Left ventricle myocardium superior (tissue), 1 donor: Measurements from ENCODE around the gene PODNL1. TPM values are rescaled to one million over a fixed set of nuclear protein-coding genes. Genes with fewer than 3 reads are reported as not detected.
A peak's percentile ranks its signal among the peaks of the same experiment; 100 is the strongest.
"Not testable (repeated sequence)": the region's sequence is repeated elsewhere in the genome, so short reads cannot be mapped to it uniquely, and the experiment has no call there.

Experiments
- ATAC-seq: fragments of 200-7000 bp; cut with Tn5 transposase; one replicate; pipeline ENCODE4 v1.9.1; 2020; ENCODE audit warnings: mild to moderate bottlenecking, moderate library complexity
- DNase-seq: peaks from one replicate; pipeline ENCODE4 v3.0.0-alpha.2; 2020
- intact Hi-C: fragments of 100-400 bp; cut with micrococcal nuclease; formaldehyde crosslinking; loops from one replicate; pipeline ENCODE4 v1.11.0; 2022
- total RNA-seq: library from RNA; stranded (reverse); fragmentation: NEBNext Ultra II Directional; extraction: Animal tissue kit (Norgen Biotek cat#: 25700); gene quantifications from one replicate; pipeline ENCODE4 v1.2.1, GENCODE V29; 2021
- donor health status: DM: no; HTN: yes; CAD: no; lungs with severe emphysema.

PODNL1 gene
- total RNA-seq, 1 donor from 2014 or later: 2.0 TPM

DNA sequence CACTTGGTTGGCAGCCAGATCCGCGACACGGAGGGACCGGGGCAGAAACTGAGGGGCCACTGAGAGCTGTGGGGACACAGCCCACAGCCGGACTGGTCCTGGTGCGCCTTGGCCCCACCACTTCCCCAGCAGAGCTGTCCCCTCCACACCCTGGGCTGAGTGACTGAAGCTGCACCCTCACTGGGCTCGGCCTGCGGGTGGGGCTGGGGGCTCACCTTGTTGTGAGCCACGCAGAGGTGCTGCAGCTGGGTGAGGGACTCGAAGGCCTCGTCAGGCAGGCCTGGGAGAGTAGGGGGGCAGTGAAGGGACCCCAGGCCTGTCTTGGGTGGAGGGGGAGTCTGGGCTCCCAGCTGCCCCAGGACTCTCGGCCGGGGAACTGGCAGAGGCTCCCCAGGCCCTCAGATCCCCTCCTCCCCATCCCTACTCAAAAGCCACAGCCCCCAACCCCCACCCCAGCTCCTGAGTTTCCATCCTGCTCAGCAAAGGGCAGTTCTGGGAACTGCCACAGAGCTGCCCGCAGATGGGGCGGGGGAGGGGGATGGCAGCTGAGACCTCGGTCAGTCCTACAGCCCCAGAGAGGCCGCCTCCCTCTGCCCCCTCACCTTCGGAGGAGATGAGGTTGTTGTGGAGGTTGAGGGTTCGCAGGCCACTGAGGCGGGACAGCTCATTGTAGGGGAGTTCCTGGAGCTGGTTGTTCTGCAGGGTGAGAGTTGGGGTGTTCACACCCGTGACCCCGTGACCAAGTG is 2.3 kb downstream of the PODNL1 start:
- no peak for DNase-seq
- intact Hi-C loops: no loop called here

DNA sequence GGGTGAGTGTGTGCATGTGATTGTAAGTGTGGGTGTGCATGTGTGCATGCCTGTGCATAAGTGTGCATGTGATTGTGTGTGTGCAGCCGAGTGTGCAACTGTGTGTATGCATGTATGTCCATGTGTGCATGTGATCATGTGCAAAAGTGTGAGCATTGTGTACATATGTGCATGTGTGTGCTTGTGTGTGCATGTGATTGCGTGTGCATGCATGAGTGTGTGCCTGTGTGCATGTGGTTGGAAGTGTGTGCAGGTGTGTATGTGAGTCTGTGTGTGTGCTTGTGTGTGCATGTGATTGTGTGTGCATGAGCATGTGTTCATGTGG is 3.5 kb downstream of the PODNL1 start:
- no peak for ATAC-seq
- DNase-seq: no peak
- intact Hi-C loops: no loop called here

More for the DNA sequence above, 2.3 kb downstream of the PODNL1 start:
- ATAC-seq: no peak

DNA sequence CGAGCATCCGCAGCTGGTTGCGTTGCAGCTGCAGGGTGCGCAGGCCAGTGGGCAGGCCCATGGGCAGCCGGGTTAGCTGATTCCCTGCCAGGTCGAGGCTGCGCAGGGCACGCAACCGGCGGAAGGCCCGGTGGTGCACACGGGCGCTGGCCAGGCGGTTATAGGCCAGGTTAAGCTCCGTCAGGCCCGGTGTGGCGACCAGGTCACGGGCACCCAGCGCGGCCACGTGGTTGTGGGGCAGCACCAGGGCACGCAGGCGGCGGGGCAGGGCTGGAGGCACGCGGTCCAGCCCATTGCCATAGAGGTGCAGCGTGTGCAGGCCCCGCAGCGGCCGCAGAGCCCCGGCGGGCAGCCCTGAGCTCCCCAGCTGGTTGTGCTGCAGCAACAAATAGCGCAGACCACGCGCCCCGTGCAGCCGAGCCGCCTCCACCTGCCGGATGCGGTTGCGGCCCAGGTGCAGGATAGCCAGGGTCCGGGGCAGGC is 5.3 kb downstream of the PODNL1 start:
- intact Hi-C loops: no loop called here
- ATAC-seq (no peak), DNase-seq (no peak)

DNA sequence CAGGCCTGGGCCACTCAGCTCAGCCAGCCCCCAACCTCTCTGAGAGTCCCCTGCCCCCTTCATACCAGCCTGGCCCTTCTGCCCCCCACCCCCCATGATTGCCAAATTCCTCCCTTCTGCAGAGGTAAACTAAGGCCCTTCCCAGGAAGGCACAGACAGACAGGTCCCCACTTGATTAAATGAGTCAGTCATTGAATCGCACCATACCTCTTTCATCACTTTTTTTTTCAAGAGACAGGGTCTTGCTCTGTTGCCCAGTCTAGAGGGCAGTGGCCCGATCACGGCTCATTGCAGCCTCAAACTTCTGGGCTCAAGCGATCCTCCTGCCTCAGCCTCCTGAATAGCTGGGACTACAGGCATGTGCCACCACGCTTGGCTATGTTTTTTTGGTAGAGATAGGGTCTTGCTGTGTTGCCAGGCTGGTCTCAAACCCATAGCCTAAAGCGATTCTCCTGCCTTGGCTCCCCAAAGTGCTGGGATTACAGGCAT is 6.0 kb downstream of the PODNL1 start:
- ATAC-seq: no peak
- DNase-seq: no peak
- intact Hi-C loops: no loop called here

DNA sequence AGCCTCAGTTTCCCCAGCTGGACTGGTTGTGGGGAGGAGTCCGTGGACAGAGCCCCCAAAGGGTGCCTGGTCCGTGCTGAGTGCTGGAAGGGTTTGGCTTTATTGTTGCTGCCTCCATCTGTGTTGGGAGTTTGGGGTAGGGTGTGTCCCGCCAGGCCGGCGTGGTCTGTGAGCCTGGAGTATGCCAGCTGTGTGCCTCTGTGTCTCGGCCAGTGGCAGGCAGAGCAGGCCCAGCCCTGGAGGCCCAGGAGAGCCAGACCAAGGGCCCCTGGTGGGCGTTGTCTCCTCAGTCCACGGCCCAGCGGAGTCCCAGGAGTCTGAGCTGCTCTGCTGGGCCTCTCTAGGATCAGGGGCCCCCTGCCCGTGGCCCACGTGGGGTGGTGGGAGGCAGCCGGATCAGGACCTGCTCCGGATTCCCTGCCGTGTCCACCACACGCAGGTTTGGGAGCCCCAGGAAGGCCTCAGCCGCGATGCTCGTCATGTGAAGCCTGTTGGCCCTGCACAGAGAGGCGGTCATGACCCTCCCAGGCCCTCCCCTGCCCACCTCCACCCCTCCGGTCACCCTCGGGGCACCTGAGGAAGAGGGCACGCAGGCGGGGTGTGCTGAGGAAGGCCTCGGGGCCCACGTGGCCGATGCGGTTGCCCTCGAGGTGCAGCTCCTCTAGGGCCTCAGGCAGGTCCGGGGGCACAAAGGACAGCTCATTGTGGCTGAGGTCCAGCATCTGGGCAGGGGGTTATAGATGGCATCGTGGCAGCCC is 6.6 kb downstream of the PODNL1 start:
- DNase-seq (no peak), ATAC-seq (no peak)
- intact Hi-C loops: no loop called here

DNA sequence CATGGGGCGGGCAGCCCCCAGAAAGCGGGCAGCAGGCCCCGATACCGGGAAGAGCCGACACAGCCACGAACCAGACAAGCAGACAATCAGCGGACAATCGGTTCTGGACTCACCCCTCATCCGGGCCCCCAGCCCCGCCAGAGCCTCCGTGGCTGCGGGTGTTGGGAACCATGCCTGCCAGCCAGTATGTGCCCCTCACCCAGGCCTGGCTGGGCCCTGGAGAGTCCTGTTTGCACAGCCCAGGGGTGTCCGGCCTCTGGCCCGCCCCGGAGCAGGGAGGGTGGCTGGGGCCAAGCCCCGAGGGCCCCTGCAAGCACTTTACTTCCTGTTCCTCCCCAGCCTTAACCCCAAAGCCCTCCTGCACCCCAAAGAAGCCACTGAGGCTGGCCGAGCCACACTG is 7.8 kb downstream of the PODNL1 start:
- DNase-seq (no peak), ATAC-seq (no peak)
- intact Hi-C loops: no loop called here

DNA sequence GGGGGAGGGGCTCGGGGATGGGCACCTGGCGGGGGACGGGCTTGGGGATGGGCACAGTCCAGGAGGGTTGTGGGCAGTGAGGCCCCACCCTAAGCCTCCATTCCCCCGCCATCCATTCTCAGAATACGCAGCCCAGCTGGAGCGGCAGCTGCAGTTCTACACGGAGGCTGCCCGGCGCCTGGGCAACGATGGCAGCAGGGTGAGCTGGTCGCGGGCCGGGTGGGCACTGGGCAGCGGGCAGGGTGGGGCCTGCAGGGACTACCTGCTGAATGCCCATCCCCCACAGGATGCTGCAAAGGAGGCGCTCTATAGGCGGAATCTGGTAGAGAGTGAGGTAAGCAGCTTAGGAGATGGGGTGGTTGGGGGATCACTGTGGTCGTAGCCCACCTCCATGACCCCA is 8.3 kb downstream of the PODNL1 start:
- intact Hi-C loops: no loop called here
- no peak for DNase-seq

DNA sequence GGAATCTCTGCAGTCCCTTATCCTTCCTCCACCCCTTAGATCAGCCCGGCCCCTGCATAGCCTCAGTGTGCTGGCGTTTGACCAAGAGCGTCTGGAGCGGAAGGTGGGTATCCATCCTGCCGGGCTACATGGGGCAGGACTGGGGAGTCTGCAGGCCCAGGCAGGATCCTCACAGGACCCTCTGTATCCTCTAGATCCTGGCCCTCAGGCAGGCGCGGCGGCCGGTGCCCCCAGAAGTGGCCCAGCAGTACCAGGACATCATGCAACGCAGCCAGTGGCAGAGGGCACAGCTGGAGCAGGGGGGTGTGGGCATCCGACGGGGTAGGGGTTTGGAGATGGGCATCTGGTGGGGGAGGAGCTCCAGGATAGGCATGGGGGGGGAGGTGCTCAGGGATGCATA is 8.9 kb downstream of the PODNL1 start:
- intact Hi-C loops: no loop called here
- DNase-seq (no peak), ATAC-seq (no peak)

More for the DNA sequence above, 8.3 kb downstream of the PODNL1 start:
- no peak for ATAC-seq

DNA sequence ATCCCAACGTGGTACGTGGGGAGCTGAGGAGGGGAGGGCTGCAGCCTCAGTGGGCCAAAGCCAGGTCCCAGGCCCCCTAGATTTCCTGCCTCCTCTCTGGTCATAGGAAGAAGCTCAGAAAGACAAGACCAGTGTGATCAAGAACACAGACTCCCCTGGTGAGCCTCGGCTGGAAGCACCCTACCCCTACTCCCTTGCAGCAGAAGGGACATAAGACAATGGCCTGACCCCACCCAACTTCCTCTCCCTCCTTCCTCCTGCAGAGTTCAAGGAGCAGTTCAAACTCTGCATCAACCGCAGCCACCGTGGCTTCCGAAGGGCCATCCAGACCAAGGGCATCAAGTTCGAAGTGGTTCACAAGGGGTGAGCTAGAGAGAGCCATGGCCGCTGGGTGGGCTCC is 11.5 kb downstream of the PODNL1 start:
- intact Hi-C loops: no loop called here
- ATAC-seq: peak; percentile 64
- DNase-seq: no peak

DNA sequence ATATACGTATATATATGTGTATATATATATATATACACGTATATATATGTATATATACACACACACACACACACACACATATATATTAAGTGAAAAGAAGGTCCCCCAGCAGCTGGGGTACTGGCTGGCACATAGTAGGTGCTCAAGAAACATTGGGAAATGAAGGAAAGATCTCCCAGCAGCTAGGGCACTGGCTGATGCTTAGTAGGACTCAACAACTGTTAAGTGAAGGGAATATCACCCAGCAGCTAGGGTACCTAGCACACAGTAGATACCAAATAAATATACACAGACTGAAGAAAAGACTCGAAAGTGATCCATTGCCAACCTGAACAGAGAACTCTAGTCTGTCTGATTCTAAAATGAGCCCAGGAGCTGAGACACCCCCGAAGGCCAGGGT is 12.2 kb downstream of the PODNL1 start:
- no peak for DNase-seq
- ATAC-seq: no peak
- intact Hi-C loops: no loop called here

DNA sequence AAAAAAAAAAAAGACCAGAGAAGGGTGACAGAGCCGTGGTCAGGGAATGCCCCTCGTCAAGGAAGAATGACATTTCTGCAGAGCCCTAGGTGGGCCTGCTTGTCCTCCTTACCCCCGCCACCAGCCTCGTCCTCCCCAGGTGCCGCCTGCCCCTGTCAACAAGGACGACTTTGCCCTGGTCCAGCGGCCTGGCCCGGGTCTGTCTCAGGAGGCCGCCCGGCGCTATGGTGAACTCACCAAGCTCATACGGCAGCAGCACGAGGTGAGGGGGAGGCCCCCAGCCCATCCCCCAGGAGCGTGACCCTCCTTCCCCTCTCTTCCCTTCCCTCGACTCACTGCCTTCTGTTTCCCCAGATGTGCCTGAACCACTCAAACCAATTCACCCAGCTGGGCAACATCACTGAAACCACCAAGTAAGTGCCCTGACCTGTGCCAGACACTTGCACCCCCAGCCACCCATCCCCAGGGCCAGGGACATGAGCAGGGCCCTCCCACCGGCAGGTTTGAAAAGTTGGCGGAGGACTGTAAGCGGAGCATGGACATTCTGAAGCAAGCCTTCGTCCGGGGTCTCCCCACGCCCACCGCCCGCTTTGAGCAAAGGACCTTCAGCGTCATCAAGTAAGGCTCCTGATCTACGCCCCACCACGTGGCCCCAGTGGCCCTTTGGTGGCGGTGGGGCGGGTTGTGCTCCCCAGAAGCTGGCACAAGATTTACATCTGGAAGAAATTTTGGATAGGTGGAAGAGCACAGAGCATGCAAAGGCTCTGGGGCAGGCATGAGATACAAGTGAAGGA is 14.8 kb downstream of the PODNL1 start:
- no peak for ATAC-seq
- intact Hi-C loops: no loop called here

DNA sequence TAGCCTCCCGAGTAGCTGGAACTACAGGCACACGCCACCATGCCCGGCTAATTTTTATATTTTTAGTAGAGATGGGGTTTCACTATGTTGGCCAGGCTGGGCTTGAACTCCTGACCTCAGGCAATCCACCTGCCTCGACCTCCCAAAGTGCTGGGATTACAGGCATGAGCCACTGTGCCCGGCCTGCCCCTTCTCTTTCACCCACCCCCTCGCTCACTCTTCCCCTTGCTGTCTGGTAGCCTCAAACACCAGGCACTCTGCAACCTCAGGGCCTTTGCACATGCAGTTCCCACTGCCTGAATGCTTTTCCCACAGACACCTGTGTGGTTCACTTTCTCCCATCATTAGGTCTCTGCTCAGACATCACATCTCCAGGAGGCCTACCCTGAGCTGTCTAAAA is 16.1 kb downstream of the PODNL1 start:
- ATAC-seq, intact Hi-C loops, DNase-seq: not testable (repeated sequence)

More for the DNA sequence above, 14.8 kb downstream of the PODNL1 start:
- DNase-seq: no peak

DNA sequence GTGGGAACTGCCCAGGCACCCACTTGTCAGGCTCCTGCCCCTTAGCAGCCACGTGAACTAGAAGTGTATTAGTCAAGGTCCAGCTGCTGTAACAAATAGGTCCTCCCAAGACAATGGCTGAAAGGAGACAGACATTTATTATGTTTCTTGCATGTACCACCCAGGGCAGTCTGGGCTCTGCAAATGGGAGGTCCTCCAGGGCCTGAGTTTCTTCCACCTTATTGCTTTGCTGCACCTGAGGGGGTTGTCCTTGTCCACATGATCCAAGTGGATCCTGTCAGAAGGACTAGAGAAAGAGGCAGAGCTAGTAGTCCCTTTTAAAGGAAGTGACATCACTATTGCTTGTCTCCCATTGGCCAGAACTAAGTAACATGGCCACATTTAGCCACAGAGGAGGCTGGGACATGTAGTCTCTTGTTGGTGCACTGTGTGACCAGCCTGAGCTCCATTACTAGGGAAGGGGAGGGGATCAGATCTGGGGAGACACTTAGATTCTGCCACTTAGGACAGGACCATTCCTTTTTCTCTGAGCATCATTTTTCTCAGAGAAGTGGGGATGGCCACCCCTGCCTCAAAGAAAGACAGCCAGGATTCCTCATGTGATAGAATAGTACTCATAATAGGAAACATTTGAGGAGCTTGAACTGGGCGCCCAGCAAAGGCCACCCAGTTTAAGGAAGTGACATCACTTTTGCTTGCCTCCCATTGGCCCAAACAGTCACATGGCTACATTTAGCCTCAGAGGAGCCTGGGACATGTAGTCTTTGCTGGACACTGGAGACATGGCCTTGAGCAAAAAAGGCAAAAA is 17.1 kb downstream of the PODNL1 start:
- DNase-seq (no peak), ATAC-seq (peak; percentile 39)
- intact Hi-C loops: no loop called here

DNA sequence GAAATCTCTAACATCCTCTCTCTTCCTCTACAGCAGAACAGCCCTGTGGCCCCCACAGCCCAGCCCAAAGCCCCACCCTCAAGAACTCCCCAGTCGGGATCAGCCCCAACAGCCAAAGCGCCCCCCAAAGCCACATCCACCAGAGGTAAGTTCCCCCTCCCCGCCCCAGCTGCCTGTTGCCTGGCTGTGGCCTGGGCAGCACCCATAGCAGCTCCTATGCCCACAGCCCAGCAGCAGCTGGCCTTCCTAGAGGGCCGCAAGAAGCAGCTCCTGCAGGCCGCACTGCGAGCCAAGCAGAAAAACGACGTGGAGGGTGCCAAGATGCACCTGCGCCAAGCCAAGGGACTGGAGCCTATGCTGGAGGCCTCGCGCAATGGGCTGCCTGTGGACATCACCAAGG is 17.7 kb downstream of the PODNL1 start:
- intact Hi-C loops: no loop called here
- ATAC-seq (no peak), DNase-seq (no peak)

DNA sequence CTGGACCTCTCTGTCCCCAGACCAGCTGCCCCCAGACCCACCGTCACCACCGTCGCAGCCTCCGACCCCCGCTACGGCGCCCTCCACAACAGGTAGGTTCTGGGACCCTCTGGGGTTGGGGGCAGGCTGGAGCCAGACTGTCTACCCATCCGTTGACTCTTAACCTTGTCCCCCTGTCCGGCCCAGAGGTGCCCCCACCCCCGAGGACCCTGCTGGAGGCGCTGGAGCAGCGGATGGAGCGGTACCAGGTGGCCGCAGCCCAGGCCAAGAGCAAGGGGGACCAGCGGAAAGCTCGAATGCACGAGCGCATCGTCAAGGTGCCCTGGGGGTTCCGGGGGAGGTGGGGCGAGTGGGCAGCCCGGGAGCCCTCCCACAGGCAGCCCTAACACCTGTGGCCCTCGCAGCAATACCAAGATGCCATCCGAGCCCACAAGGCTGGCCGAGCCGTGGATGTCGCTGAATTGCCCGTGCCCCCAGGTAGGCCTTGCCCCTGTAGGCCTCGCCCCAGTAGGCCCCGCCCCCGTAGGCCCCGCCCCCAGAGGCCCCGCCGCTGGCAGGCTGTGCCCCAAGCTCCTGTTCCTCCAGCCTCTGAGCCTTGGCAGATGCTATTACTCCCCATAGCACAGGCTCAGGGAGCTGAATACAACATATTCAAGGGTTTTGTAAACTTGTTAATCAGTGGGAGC is 19.3 kb downstream of the PODNL1 start:
- DNase-seq: no peak
- intact Hi-C loops: no loop called here
- ATAC-seq: no peak

DNA sequence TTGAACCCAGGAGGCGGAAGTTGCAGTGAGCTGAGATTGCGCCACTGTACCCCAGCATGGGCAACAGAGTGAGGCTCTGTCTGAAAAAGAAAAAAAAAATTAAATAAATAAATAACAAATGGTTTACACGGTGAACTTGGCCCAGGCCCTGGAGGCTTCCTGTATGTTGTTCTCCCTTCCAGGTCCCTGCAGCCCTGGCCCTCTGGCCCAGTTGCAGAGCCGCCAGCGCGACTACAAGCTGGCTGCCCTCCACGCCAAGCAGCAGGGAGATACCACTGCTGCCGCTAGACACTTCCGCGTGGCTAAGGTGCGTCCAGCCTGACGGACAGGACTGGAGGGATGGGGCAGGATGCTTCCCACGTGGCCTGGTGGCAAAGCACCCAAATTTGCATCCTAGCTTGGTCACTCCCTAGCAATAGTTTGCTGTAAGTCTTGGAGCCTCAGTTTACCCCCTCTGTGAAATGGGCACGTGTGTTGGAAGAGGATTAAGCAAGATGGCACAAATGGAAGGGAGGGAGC is 20.3 kb downstream of the PODNL1 start:
- ATAC-seq (peak; percentile 63), DNase-seq (peak; percentile 53)
- intact Hi-C loops: no loop called here

DNA sequence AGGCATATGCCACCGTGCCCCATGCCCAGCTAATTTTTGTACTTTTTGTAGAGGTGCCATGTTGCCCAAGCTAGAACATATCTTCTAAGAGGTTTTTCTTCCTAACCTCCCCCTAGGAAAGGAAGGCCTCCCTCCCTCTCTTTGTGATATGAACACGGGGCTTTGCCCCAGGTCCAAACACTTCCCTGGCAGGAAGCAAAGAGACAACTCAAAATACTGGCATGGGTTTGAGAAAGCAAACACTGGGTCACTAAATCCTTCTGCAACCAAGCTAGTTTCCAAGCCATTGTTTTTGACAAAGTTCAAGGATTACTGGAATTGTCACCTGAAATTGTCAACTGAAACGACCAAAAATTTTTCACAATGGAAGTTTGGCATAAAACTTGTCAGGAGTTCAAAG is 23.4 kb downstream of the PODNL1 start:
- no peak for DNase-seq
- ATAC-seq: no peak
- intact Hi-C loops: no loop called here

DNA sequence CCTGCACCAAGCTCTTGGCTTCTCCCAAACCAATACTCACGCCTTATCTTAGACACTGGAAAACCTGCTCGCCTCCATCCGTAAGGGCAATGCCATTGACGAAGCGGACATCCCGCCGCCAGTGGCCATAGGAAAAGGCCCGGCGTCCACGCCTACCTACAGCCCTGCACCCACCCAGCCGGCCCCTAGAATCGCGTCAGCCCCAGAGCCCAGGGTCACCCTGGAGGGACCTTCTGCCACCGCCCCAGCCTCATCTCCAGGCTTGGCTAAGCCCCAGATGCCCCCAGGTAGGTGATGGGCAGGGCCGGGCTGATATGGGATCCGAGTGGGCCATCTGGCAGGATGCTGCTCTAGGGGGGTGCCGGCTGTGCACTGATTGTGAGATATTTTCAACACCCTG is 24.9 kb downstream of the PODNL1 start:
- intact Hi-C loops: no loop called here
- no peak for ATAC-seq
- DNase-seq: no peak
